Measurements from ENCODE around the gene POU6F2. TPM values are rescaled to one million over a fixed set of nuclear protein-coding genes. Genes with fewer than 3 reads are reported as not detected.

Gene POU6F2
- total RNA-seq, 6 experiments from 2014 or later, result 0.12 to 2.1 (median 0.64) TPM; not detected in 2

DNA sequence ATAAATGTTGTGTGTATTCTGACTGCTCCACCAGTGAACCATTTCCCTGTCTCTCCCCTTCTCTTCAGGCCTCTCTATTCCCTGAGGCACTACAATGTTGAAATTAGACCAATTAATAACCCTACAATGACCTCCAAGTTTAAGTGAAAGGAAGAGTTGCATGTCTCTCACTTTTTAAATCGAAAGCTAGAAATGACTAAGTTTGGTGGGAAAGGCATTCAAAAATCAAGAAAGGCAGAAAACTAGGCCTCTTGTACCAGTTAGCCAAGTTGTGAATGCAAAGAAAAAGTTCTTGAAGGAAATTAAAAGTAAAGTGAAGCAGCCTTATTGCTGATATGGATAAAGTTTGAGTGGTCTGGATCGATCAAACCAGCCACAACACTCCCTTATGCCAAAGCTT lies 390.2 kb downstream of the POU6F2 start:
- TF ChIP-seq, protein P1, sequence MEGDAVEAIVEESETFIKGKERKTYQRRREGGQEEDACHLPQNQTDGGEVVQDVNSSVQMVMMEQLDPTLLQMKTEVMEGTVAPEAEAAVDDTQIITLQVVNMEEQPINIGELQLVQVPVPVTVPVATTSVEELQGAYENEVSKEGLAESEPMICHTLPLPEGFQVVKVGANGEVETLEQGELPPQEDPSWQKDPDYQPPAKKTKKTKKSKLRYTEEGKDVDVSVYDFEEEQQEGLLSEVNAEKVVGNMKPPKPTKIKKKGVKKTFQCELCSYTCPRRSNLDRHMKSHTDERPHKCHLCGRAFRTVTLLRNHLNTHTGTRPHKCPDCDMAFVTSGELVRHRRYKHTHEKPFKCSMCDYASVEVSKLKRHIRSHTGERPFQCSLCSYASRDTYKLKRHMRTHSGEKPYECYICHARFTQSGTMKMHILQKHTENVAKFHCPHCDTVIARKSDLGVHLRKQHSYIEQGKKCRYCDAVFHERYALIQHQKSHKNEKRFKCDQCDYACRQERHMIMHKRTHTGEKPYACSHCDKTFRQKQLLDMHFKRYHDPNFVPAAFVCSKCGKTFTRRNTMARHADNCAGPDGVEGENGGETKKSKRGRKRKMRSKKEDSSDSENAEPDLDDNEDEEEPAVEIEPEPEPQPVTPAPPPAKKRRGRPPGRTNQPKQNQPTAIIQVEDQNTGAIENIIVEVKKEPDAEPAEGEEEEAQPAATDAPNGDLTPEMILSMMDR (IDR thresholded peaks at IDR 0.05), result no peak
- TF ChIP-seq POLR2A (IDR thresholded peaks at IDR 0.05), result no peak
- Histone ChIP-seq H3K4me1 (no peaks in the 10 kb centered on the region), H3K27ac (no peak overlapping the region), H3K27me3 (no peaks in the 10 kb centered on the region), H3K9me3 (no peaks in the 10 kb centered on the region), H3K36me3 (no peaks in the 10 kb centered on the region), H3K4me3 (no peak overlapping the region)
- no peak for DNase-seq
- WGBS (ENCODE audit: insufficient coverage, low coverage, low lambda C conversion rate, missing lambda C conversion rate), result 82% methylated on average over 2 of the region's 2 CpGs
- ATAC-seq, result no peak
- intact Hi-C loops (cut with DNase I), result no loop called here

DNA sequence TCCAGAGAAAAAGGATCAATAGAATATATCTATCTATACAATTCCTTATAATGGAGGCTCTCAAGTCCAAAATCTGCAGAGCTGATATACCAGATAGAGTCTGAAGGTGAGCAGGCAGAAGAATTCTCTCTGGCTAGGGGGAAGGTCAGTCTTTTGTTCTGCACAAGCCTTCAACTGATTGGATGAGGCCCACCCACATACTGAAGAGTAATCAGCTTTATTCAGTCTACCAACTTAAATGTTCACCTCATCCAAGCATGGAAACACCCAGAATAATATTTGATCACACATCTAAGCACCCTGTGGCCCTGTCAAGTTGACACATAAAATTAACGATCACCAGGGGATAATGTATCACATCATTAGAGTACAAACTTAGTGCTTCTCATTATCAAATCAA lies 394.7 kb downstream of the POU6F2 start:
- Histone ChIP-seq H3K27me3 (no peaks in the 10 kb centered on the region), H3K27ac (no peak overlapping the region), H3K9me3 (no peaks in the 10 kb centered on the region), H3K4me3 (no peak overlapping the region), H3K36me3 (no peaks in the 10 kb centered on the region), H3K4me1 (peaks cover 0 to 4% (median 0%) of the 10 kb centered on the region in 4 donors)
- intact Hi-C loops (cut with DNase I), result no loop called here
- no peak for TF ChIP-seq POLR2A (IDR thresholded peaks at IDR 0.05)
- TF ChIP-seq, protein P1 (IDR thresholded peaks at IDR 0.05), result no peak
- DNase-seq, result no peak
- WGBS (ENCODE audit: insufficient coverage, low coverage, low lambda C conversion rate, missing lambda C conversion rate), result 100% methylated on average over 1 of the region's 1 CpG
- no peak for ATAC-seq

DNA sequence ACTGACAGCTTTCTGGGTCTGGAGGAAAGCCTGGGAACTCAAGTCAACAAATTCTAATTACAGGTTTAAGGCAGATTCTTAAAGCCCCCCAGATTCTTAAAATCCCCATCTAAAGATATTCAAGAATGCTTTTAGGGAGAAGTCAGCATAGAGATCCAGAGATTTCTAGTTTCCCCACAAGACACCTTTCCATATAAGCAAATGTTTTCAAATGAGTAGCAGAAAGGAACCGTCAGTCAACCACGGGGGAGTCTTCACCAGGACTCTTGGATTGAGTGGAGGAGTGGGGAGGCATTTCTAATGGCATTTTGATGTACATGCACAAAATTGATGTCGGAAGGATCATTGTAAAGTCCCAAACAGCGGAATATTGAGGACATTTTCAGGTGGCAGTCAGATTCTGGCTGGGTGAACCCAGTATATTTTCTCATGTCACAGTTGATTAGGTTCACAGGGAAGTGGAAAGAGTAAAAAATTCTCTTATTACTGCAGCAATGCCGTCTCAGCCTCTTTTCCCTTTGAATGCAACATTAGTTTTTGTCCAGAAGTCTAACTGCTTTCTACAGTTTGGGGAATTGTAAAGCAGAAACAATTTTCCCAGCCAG lies 396.8 kb downstream of the POU6F2 start:
- DNase-seq, result no peak
- Histone ChIP-seq H3K9me3 (no peaks in the 10 kb centered on the region), H3K36me3 (no peaks in the 10 kb centered on the region), H3K4me3 (no peak overlapping the region), H3K27ac (no peak overlapping the region), H3K4me1 (peaks cover 0 to 4% (median 0%) of the 10 kb centered on the region in 4 donors), H3K27me3 (no peaks in the 10 kb centered on the region)
- intact Hi-C loops (cut with DNase I), result no loop called here
- 60% methylated on average over 5 of the region's 5 CpGs for WGBS (ENCODE audit: insufficient coverage, low coverage, low lambda C conversion rate, missing lambda C conversion rate)
- no peak for TF ChIP-seq POLR2A (IDR thresholded peaks at IDR 0.05)
- TF ChIP-seq, protein P1 (IDR thresholded peaks at IDR 0.05), result no peak
- no peak for ATAC-seq

DNA sequence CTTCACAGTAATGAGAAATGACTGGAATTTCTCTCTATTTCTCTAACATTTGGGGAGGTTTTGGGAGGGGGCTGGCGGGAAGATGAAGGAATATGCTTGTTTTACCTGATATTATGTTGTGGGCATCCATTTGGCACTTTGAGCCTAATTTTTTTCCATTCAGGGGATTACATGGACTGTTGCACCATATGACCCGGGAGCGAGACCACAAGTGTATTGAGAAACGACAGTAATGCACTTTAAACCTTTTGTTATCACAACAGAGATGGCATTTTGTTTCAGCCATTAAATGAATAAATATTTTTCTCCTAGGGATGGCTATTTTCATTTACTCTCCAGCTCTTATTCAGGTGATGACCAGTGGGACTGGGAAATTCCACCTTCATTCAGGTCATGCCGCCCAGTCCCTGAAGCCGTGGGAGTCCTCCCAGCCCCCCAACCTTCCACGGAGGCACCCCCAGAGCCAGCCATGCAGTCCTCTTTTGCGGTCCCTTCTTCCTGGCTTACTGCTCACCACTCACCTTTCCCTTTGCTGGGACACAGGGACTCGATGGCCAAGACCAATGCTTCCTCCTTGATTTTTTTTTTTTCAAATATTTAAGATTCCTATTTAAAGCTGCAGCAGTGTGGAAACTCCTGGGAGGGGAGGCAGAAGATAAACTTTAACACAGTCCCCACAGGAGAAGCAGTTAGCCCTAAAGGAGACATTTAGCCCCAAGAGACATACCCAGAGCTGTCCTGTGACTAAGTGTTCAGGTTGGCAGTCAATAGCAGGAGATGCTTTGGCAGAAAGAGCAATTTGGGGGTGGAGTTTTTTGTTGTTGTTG lies 397.6 kb downstream of the POU6F2 start:
- Histone ChIP-seq H3K4me1 (peaks cover 0 to 4% (median 0%) of the 10 kb centered on the region in 4 donors), H3K9me3 (no peaks in the 10 kb centered on the region), H3K27me3 (no peaks in the 10 kb centered on the region), H3K27ac (no peak overlapping the region), H3K4me3 (no peak overlapping the region), H3K36me3 (no peaks in the 10 kb centered on the region)
- ATAC-seq (peak in 3 of 4 donors; percentile 46 to 93 (median 78)), DNase-seq (peak in 1 of 3 donors; percentile 55)
- WGBS (ENCODE audit: insufficient coverage, low coverage, low lambda C conversion rate, missing lambda C conversion rate), result 16% methylated on average over 8 of the region's 9 CpGs
- TF ChIP-seq POLR2A (IDR thresholded peaks at IDR 0.05), result no peak
- TF ChIP-seq, protein P1 (IDR thresholded peaks at IDR 0.05), result no peak
- intact Hi-C loops (cut with DNase I), result no loop called here

Measured in right lobe of liver (tissue), 6 donors.